HepG2 (cell line): ENCODE data around the gene RUSF1. TPM values are rescaled to one million over a fixed set of nuclear protein-coding genes. Genes with fewer than 3 reads are reported as not detected.

Experiments
- ATAC-seq: fragments of 200-7000 bp; cut with Tn5 transposase; 3 replicates; pipeline ENCODE4 v1.9.1; 2020; ENCODE audit warnings: mild to moderate bottlenecking, moderate library complexity
- BruUV-seq: library from RNA; stranded (reverse); fragments of 400-500 nt; replicated peaks from 2 replicates; lab custom pipeline; 2021; lab: Mats Ljungman, UMichigan
- CTCF ChIA-PET: fragments of 300-600 bp; formaldehyde crosslinking; extraction: SDS; loops from one replicate; lab custom pipeline; 2021; ENCODE audit warnings: low total read pairs, inconsistent platforms, low intra/inter-chr PET ratio; lab: Yijun Ruan, JAX
- POLR2A ChIA-PET: fragments of 350-600 bp; sonication (Branson Sonifier 250); formaldehyde crosslinking; loops from one replicate; lab custom pipeline; 2020; ENCODE audit warnings: antibody characterized with exemption, inconsistent platforms; lab: Yijun Ruan, JAX
- DNase-seq: peaks from one replicate; pipeline ENCODE4 v3.0.0-alpha.2; 2015; ENCODE audit warnings: low spot score
- FAIRE-seq: peaks from 3 replicates; lab custom pipeline; 2011; peaks lifted over from hg19 to GRCh38; lab: Jason Lieb, UNC
- H2AFZ ChIP-seq: one replicate; pipeline ENCODE4 v1.6.1; 2011; ENCODE audit warnings: low read length, inconsistent platforms
- H3K27ac ChIP-seq: fragments of 300-600 bp; 3 replicates; pipeline ENCODE4 v1.8.0; 2011; ENCODE audit warnings: mixed run types, mild to moderate bottlenecking, mixed read lengths, low read length, inconsistent platforms; ENCODE audit not compliant: insufficient read depth; ENCODE audit errors: extremely low read length
- H3K27me3 ChIP-seq, 2 experiments: fragments of 200-600 bp in 1 of 2; 2 replicates in 1 of 2; 3 replicates in 1 of 2; pipeline versions ENCODE4 v1.6.0 to v1.8.0; 2011; ENCODE audit warnings: low read length in 2 of 2, mild to moderate bottlenecking in 2 of 2, moderate library complexity in 2 of 2, inconsistent platforms in 1 of 2; ENCODE audit not compliant: insufficient read depth in 2 of 2, control insufficient read depth in 1 of 2
- H3K36me3 ChIP-seq, 2 experiments: fragments of 200-600 bp in 1 of 2; replicated peaks in 1 of 2; 2 replicates in 1 of 2; 3 replicates in 1 of 2; pipeline versions ENCODE4 v1.5.1 to v1.8.0; 2011; ENCODE audit warnings: low read length in 2 of 2, inconsistent platforms in 1 of 2; ENCODE audit not compliant: insufficient read depth in 2 of 2, control insufficient read depth in 1 of 2
- H3K4me1 ChIP-seq: 2 replicates; pipeline ENCODE4 v1.5.1; 2012; ENCODE audit warnings: low read length, inconsistent platforms; ENCODE audit not compliant: insufficient read depth
- H3K4me2 ChIP-seq: 2 replicates; pipeline ENCODE4 v1.6.0; 2011; ENCODE audit warnings: low read depth, low read length, inconsistent platforms
- H3K4me3 ChIP-seq, 3 experiments: fragments of 200-600 bp in 1 of 3; sonication (generic), shearing (Covaris generic) in 1 of 3; replicated peaks in 1 of 3; 2 replicates each; pipeline ENCODE4 v1.5.1; 2011 to 2016; ENCODE audit warnings: low read length in 3 of 3, inconsistent platforms in 2 of 3, low read depth in 2 of 3, mild to moderate bottlenecking in 2 of 3, control low read depth in 1 of 3, mixed read lengths in 1 of 3; ENCODE audit not compliant: insufficient read depth in 1 of 3
- H3K79me2 ChIP-seq: one replicate; pipeline ENCODE4 v1.6.1; 2011; ENCODE audit warnings: low read length, inconsistent platforms; ENCODE audit not compliant: insufficient read depth
- H3K9ac ChIP-seq: 2 replicates; pipeline ENCODE4 v1.6.0; 2011; ENCODE audit warnings: mild to moderate bottlenecking, low read depth, low read length, inconsistent platforms; ENCODE audit not compliant: insufficient read depth
- H3K9me3 ChIP-seq: 2 replicates; pipeline ENCODE4 v1.5.1; 2012; ENCODE audit warnings: mild to moderate bottlenecking, low read length
- H4K20me1 ChIP-seq: 2 replicates; pipeline ENCODE4 v1.6.0; 2011; ENCODE audit warnings: inconsistent platforms, mild to moderate bottlenecking, low read length, moderate library complexity; ENCODE audit not compliant: insufficient read depth
- HOXA5 ChIP-seq: sonication (generic); formaldehyde crosslinking; IDR thresholded peaks from 2 replicates; pipeline ENCODE4 v1.4.0; 2020; ENCODE audit warnings: missing genetic modification reagents
- MED1 ChIP-seq: sonication (generic); formaldehyde crosslinking; IDR thresholded peaks from 2 replicates; pipeline ENCODE4 v1.4.0; 2020; ENCODE audit warnings: missing genetic modification reagents
- MYNN ChIP-seq: sonication (generic); formaldehyde crosslinking; IDR thresholded peaks from 2 replicates; pipeline ENCODE4 v1.4.0; 2020; ENCODE audit warnings: mild to moderate bottlenecking, low read depth, missing genetic modification reagents
- RARG ChIP-seq: sonication (generic); formaldehyde crosslinking; IDR thresholded peaks from 2 replicates; pipeline ENCODE4 v1.4.0; 2020; ENCODE audit warnings: low read depth, mild to moderate bottlenecking, missing genetic modification reagents
- TBX2 ChIP-seq: sonication (generic); formaldehyde crosslinking; IDR thresholded peaks from 2 replicates; pipeline ENCODE4 v1.5.0; 2020; ENCODE audit warnings: missing genetic modification reagents, mild to moderate bottlenecking, borderline replicate concordance
- ZNF263 ChIP-seq: sonication (generic); formaldehyde crosslinking; IDR thresholded peaks from 2 replicates; pipeline ENCODE4 v1.4.0; 2020; ENCODE audit warnings: missing genetic modification reagents
- WGBS: methylation state at CpG from one replicate; pipeline ENCODE4 v1.1.6; 2017; ENCODE audit warnings: low lambda C conversion rate; 5-methylcytosine and 5-hydroxymethylcytosine counted together
- in situ Hi-C: cut with HindIII; loops from 2 replicates; pipeline ENCODE4 v1.10.0; 2017; ENCODE audit warnings: low pct_unique_long_range_greater_than_20kb; ENCODE audit not compliant: extremely low pct_ligation_motif_present
- intact Hi-C: fragments of 100-400 bp; cut with micrococcal nuclease; formaldehyde crosslinking; loops from one replicate; pipeline ENCODE4 v1.10.0; 2022; ENCODE audit not compliant: unreplicated experiment
- polyA plus RNA-seq, 8 experiments: library from polyadenylated mRNA; depleted of rRNA in 3 of 8; stranded (reverse) in 7 of 8; unstranded in 1 of 8; fragments of >200 nt; fragmentation: Illumina TruSeq in 4 of 8; extraction: Trizol in 4 of 8; gene quantifications; 2 replicates each; pipeline versions ENCODE4 v1.2.1 to v1.2.3, GENCODE V29; 2011 to 2016; ENCODE audit warnings: low read depth in 4 of 8, missing spikeins in 1 of 8, mixed read lengths in 1 of 8; ENCODE audit not compliant: insufficient read depth in 1 of 8
- total RNA-seq, 5 experiments: library from RNA; depleted of rRNA; stranded (reverse); fragments of >200 nt; fragmentation: Illumina TruSeq; extraction: Trizol; gene quantifications; 2 replicates each; pipeline ENCODE4 v1.2.3, GENCODE V29; 2016; ENCODE audit warnings: low read depth in 1 of 5
- TF ChIP-seq, protein P1 (sequence below): IDR thresholded peaks from 2 replicates; pipeline ENCODE4 v1.6.1; 2018; ENCODE audit warnings: missing genetic modification reagents
- TF ChIP-seq, protein P2 (sequence below): sonication (generic); formaldehyde crosslinking; IDR thresholded peaks from 2 replicates; pipeline ENCODE4 v1.4.0; 2020; ENCODE audit warnings: missing genetic modification reagents

Gene RUSF1
- total and polyA plus RNA-seq, 2 of the 13 experiments (the other 11 are each of a cell fraction or from before 2014, with no cell fraction given): 40.8 to 50.2 TPM

DNA sequence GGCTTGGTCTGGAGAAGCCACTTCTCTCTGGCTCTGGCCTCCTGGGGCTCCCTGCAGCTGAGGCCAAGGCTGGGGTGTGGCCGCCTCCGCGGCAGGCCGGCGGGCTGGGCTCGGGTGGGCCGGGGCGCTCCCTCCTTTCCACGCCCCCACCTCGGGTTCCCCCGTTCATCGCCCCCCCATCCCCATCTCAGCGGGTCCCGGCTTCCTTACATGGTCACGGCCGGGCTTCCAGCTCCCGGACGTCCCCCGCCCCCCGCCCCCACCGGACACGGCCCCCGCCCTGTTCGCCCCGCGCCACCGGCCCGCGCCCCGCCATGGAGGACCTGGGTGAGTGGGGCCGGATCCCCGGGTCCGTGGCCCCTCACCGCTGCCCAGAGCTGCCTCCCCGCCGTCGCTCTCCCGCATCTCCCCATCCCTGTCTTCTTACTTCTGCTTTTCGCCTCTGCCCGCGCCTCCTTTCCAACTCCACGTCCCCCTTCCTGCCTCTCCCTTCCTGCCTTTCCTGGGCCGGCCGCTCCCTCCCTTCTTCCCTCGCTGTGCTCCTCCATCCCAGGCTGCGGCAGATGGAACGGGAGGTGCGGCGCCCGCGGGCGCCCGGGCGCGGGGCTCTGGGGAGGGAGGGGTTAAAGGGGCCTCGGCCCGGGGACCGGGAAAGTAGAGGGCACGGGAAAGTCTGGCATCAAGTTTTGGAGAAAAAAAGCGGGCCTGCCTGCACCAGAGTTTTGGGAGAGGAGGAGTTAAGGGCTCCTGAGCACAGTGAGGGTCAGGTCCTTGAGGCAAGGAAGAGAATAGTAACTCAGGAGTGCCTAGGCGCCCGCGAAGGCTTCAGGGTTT, 36.1 kb downstream of the RUSF1 start, which contains the start of gene TGFB1I1 (continued):
- TF ChIP-seq, protein P1, sequence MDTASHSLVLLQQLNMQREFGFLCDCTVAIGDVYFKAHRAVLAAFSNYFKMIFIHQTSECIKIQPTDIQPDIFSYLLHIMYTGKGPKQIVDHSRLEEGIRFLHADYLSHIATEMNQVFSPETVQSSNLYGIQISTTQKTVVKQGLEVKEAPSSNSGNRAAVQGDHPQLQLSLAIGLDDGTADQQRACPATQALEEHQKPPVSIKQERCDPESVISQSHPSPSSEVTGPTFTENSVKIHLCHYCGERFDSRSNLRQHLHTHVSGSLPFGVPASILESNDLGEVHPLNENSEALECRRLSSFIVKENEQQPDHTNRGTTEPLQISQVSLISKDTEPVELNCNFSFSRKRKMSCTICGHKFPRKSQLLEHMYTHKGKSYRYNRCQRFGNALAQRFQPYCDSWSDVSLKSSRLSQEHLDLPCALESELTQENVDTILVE (CRISPR knock-in tag): no peak
- no peak for TF ChIP-seq MED1
- TF ChIP-seq MYNN (CRISPR knock-in tag): no peak
- peak; percentile 55 for TF ChIP-seq ZNF263 (CRISPR knock-in tag)

DNA sequence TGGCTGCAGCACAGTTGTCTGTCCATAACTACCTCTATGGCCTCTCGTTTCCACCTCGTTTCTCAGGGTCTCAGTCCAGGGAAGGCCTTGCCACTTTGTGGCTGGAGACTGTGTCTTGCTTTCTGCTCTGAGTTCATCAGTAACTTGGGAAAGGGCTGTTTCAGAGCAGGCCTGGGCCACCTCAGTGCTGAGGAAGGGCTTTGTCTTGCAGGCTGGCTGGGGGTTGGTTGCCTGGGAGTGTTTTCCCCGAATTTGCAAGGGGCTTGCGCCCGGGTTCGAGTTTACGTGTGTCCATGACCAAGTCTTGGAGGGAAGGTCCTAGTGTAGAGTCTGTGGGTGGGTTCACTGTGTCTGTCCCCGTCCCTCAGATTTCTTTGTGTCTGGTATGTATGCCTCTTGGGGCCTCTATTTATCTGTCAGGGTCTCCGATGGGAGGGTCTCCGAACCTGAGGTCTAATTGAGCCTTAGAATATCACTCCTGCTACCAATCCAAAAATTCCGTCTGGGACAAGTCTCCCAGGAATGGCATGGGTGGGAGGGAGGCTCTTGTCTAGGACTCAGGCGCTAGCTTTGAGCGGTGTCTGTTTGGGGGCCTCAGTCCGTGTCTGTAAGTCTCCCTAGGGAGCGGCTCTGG, 36.8 kb downstream of the RUSF1 start:
- Histone ChIP-seq H3K9me3 (no peaks in the 10 kb centered on the region), H3K9ac (peak overlapping the region; percentile 50; the same call in 1 of the 2 replicates), H3K36me3 (peaks cover 2 to 9% of the 10 kb centered on the region in 2 experiments; a peak in 4 of 5 replicates), H3K4me2 (peak overlapping the region; percentile 82), H3K27ac (no peak overlapping the region), H4K20me1 (no peaks in the 10 kb centered on the region), H2AFZ (peak overlapping the region; percentile 30), H3K79me2 (no peaks in the 10 kb centered on the region), H3K27me3 (peaks cover 0 to 7% of the 10 kb centered on the region in 2 experiments; a peak in 1 of 5 replicates), H3K4me3 (peak overlapping the region; percentile 53 to 74 (median 61)), H3K4me1 (peaks cover 42% of the 10 kb centered on the region)
- no TSS peak for BruUV-seq
- in situ Hi-C loops: no loop called here
- no peak for DNase-seq
- 49% methylated on average over 14 of the region's 15 CpGs for WGBS
- intact Hi-C loops: no loop called here
- ChIA-PET CTCF (no interaction called here), POLR2A (interaction anchor here (0.8 to 1.3 kb wide), 4 partner anchors 12 to 37 kb away, joined by 3 to 13 read pairs (median 3); partner anchors contain the start of genes ARMC5 and RUSF1)
- ATAC-seq: no peak; the same call in 1 of the 3 replicates
- no peak for FAIRE-seq
- 0 out of 2 replicates have a peak, but pooled peaks have one; percentile 13 for TF ChIP-seq HOXA5 (CRISPR knock-in tag)
- TF ChIP-seq, protein P2, sequence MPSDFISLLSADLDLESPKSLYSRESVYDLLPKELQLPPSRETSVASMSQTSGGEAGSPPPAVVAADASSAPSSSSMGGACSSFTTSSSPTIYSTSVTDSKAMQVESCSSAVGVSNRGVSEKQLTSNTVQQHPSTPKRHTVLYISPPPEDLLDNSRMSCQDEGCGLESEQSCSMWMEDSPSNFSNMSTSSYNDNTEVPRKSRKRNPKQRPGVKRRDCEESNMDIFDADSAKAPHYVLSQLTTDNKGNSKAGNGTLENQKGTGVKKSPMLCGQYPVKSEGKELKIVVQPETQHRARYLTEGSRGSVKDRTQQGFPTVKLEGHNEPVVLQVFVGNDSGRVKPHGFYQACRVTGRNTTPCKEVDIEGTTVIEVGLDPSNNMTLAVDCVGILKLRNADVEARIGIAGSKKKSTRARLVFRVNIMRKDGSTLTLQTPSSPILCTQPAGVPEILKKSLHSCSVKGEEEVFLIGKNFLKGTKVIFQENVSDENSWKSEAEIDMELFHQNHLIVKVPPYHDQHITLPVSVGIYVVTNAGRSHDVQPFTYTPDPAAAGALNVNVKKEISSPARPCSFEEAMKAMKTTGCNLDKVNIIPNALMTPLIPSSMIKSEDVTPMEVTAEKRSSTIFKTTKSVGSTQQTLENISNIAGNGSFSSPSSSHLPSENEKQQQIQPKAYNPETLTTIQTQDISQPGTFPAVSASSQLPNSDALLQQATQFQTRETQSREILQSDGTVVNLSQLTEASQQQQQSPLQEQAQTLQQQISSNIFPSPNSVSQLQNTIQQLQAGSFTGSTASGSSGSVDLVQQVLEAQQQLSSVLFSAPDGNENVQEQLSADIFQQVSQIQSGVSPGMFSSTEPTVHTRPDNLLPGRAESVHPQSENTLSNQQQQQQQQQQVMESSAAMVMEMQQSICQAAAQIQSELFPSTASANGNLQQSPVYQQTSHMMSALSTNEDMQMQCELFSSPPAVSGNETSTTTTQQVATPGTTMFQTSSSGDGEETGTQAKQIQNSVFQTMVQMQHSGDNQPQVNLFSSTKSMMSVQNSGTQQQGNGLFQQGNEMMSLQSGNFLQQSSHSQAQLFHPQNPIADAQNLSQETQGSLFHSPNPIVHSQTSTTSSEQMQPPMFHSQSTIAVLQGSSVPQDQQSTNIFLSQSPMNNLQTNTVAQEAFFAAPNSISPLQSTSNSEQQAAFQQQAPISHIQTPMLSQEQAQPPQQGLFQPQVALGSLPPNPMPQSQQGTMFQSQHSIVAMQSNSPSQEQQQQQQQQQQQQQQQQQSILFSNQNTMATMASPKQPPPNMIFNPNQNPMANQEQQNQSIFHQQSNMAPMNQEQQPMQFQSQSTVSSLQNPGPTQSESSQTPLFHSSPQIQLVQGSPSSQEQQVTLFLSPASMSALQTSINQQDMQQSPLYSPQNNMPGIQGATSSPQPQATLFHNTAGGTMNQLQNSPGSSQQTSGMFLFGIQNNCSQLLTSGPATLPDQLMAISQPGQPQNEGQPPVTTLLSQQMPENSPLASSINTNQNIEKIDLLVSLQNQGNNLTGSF: no peak
- 0 out of 2 replicates have a peak, but pooled peaks have one; percentile 11 for TF ChIP-seq TBX2 (CRISPR knock-in tag)
- TF ChIP-seq RARG (CRISPR knock-in tag): no peak
